ENCODE data around the gene ZNF576.

GRCh38 chr19:43616306-43616705 lies 19.9 kb downstream of the ZNF576 start:
- TF ChIP-seq, protein P1, sequence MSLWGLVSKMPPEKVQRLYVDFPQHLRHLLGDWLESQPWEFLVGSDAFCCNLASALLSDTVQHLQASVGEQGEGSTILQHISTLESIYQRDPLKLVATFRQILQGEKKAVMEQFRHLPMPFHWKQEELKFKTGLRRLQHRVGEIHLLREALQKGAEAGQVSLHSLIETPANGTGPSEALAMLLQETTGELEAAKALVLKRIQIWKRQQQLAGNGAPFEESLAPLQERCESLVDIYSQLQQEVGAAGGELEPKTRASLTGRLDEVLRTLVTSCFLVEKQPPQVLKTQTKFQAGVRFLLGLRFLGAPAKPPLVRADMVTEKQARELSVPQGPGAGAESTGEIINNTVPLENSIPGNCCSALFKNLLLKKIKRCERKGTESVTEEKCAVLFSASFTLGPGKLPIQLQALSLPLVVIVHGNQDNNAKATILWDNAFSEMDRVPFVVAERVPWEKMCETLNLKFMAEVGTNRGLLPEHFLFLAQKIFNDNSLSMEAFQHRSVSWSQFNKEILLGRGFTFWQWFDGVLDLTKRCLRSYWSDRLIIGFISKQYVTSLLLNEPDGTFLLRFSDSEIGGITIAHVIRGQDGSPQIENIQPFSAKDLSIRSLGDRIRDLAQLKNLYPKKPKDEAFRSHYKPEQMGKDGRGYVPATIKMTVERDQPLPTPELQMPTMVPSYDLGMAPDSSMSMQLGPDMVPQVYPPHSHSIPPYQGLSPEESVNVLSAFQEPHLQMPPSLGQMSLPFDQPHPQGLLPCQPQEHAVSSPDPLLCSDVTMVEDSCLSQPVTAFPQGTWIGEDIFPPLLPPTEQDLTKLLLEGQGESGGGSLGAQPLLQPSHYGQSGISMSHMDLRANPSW (CRISPR knock-in tag; IDR thresholded peaks at IDR 0.05; ENCODE audit: borderline replicate concordance) = no peak
- TF ChIP-seq TEAD2 (CRISPR knock-in tag; IDR thresholded peaks at IDR 0.05) (no peak), GABPA (IDR thresholded peaks at IDR 0.05; ENCODE audit: low read depth, low read length) (no peak), GABPA (CRISPR knock-in tag; IDR thresholded peaks at IDR 0.05; ENCODE audit: low read depth) (no peak), ETV6 (CRISPR knock-in tag; conservative IDR thresholded peaks at IDR 0.05) (no peak), THRA (CRISPR knock-in tag; IDR thresholded peaks at IDR 0.05; ENCODE audit: borderline replicate concordance) (no peak), ZNF574 (CRISPR knock-in tag; IDR thresholded peaks at IDR 0.05) (no peak), GATA4 (IDR thresholded peaks at IDR 0.05; ENCODE audit: borderline replicate concordance, low read depth) (no peak)
